ENCODE measurements around the gene SSH2.

SSH2 gene

DNA sequence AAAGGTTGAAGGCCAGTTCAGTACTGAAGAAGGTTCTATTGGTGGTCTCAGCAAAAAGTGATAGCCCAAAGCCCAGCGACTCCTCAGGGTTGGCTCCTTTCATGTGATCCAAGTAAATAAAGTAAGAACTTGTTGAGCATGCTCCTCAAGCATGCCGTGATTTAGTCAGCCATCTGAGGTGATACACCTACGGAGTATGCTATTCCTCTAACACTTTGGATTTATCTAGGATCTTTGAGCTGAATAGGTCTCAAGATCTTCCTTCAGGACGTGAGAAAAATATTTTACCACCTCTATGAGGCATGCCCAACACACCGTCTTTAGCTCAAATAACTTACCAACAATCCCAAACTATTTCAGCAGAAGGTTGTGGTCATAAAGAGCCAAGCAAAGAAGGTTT lies 154.0 kb downstream of the SSH2 start:
- ChIA-PET POLR2A (no interaction called here), CTCF (interaction anchor here (0.6 to 6.5 kb wide), 5 partner anchors 136 to 328 kb away, joined by 3 to 161 read pairs (median 5); no protein-coding TSS in a partner anchor)
- Histone ChIP-seq H3K9me3 (ENCODE audit: control insufficient read depth, insufficient read depth, low read depth, low read length) (no peaks in the 10 kb centered on the region), H3K36me3 (ENCODE audit: control insufficient read depth in 2 of 2, insufficient read depth in 1 of 2, low read length in 2 of 2) (no peaks in the 10 kb centered on the region; a peak in 1 of 3 replicates), H3K27ac (ENCODE audit: extremely low read depth, low read depth, low read length) (no peak overlapping the region), H3K4me3 (ENCODE audit: low read depth, low read length) (no peak overlapping the region), H3K4me1 (ENCODE audit: control insufficient read depth, insufficient read depth, low read length) (peaks cover 3% of the 10 kb centered on the region; the same call in 1 of the 2 replicates)
- TF ChIP-seq ZNF654 (tag by site-specific recombination; IDR thresholded peaks at IDR 0.05; ENCODE audit: low read depth): no peak

DNA sequence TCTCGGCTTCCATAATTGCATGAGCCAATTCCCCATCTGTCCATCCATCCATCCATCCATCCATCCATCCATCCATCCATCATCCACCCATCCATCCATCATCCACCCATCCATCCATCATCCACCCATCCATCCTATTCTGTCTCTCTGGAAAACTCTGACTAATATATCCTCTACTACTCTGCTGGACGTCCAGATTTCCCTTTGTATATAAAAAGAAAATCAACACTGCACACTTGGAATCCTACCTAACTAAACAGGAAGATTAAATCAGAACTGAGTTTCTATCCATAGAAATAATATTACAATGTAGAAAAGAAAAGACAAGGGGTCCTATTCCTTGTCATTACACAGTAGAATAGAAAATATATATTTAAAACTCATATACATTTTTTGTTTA lies 157.0 kb downstream of the SSH2 start:
- no peaks in the 10 kb centered on the region for H3K9me3 ChIP-seq (ENCODE audit: control insufficient read depth, insufficient read depth, low read depth, low read length)
- H3K4me3 ChIP-seq (ENCODE audit: low read depth, low read length): no peak overlapping the region
- CTCF ChIA-PET: interaction anchor here (0.6 to 1.6 kb wide), 5 partner anchors 8 to 555 kb away, joined by 3 to 4 read pairs (median 3); no protein-coding TSS in a partner anchor
- H3K4me1 ChIP-seq (ENCODE audit: control insufficient read depth, insufficient read depth, low read length): peaks cover 3% of the 10 kb centered on the region; the same call in 1 of the 2 replicates
- H3K36me3 ChIP-seq (ENCODE audit: control insufficient read depth in 2 of 2, insufficient read depth in 1 of 2, low read length in 2 of 2): no peaks in the 10 kb centered on the region
- H3K27ac ChIP-seq (ENCODE audit: extremely low read depth, low read depth, low read length): no peak overlapping the region
- POLR2A ChIA-PET: no interaction called here
- TF ChIP-seq ZNF366 (tag by site-specific recombination; conservative IDR thresholded peaks at IDR 0.05): peak; percentile 88
- TF ChIP-seq ZNF76 (tag by site-specific recombination; IDR thresholded peaks at IDR 0.05; ENCODE audit: borderline replicate concordance, low read depth): no peak
- no peak for TF ChIP-seq ZBTB7A (tag by site-specific recombination; IDR thresholded peaks at IDR 0.05; ENCODE audit: low read depth)
- TF ChIP-seq ZNF560 (tag by site-specific recombination; IDR thresholded peaks at IDR 0.05; ENCODE audit: borderline replicate concordance): no peak

DNA sequence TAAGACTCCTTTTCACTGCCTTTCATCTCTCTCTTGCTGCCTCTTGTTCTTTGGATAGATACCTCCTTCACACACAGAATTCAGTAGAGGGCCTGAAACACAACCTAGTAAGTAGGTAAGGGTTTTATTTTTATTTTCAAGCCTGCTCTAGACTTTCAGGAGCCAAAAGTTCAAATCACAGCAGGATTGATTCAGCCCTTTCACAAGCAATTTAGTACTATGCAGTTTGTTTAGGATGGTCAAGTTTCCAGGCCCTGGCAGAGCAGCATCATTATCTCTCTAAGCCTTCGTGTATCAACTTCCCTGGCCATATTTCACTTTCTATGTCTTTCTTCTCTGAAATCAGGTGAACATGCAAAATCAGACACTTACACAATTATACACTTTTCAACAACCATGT lies 158.5 kb downstream of the SSH2 start:
- Histone ChIP-seq H3K4me1 (ENCODE audit: control insufficient read depth, insufficient read depth, low read length) (peaks cover 6% of the 10 kb centered on the region; the same call in 1 of the 2 replicates), H3K4me3 (ENCODE audit: low read depth, low read length) (no peak overlapping the region), H3K36me3 (ENCODE audit: control insufficient read depth in 2 of 2, insufficient read depth in 1 of 2, low read length in 2 of 2) (no peaks in the 10 kb centered on the region), H3K27ac (ENCODE audit: extremely low read depth, low read depth, low read length) (no peak overlapping the region), H3K9me3 (ENCODE audit: control insufficient read depth, insufficient read depth, low read depth, low read length) (no peaks in the 10 kb centered on the region)
- TF ChIP-seq KLF10 (tag by site-specific recombination; IDR thresholded peaks at IDR 0.05) (no peak), ZNF394 (tag by site-specific recombination; IDR thresholded peaks at IDR 0.05; ENCODE audit: borderline replicate concordance) (no peak), ZNF664 (tag by site-specific recombination; IDR thresholded peaks at IDR 0.05) (0 out of 2 replicates have a peak, but pooled peaks have one; percentile 29)
- POLR2A ChIA-PET: no interaction called here
- CTCF ChIA-PET: interaction anchor here (0.5 to 1.6 kb wide), 3 partner anchors 8 to 36 kb away, joined by 3 to 15 read pairs (median 3); no protein-coding TSS in a partner anchor

DNA sequence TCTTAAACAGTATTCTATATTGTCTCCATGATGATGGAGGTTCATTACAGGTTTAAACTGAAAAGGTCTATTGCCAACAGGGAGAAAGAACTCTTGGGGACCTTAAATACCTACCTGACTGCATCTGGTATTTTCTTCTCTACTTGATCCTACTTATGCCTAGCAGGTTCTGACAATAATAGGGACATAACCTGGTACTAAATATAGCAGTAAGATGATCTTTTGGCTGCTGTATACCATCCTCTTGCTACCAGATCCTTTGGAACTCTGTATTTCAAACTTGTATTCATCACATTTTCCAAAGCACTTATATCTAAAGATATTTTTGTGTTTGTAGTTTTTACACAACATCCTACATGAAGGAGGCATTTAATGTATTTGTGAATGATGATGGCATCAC lies 160.8 kb downstream of the SSH2 start:
- ChIA-PET POLR2A (no interaction called here), CTCF (interaction anchor here (0.6 to 1.3 kb wide), 5 partner anchors 10 to 177 kb away, joined by 3 to 9 read pairs (median 3); no protein-coding TSS in a partner anchor)
- Histone ChIP-seq H3K36me3 (ENCODE audit: control insufficient read depth in 2 of 2, insufficient read depth in 1 of 2, low read length in 2 of 2) (no peaks in the 10 kb centered on the region), H3K4me3 (ENCODE audit: low read depth, low read length) (no peak overlapping the region), H3K4me1 (ENCODE audit: control insufficient read depth, insufficient read depth, low read length) (peaks cover 16% of the 10 kb centered on the region), H3K27ac (ENCODE audit: extremely low read depth, low read depth, low read length) (no peak overlapping the region), H3K9me3 (ENCODE audit: control insufficient read depth, insufficient read depth, low read depth, low read length) (no peaks in the 10 kb centered on the region)
- TF ChIP-seq ZFP37 (tag by site-specific recombination; IDR thresholded peaks at IDR 0.05) (no peak), MYNN (tag by site-specific recombination; IDR thresholded peaks at IDR 0.05; ENCODE audit: borderline replicate concordance) (no peak), ZNF324 (tag by site-specific recombination; IDR thresholded peaks at IDR 0.05) (no peak), EGR2 (tag by site-specific recombination; IDR thresholded peaks at IDR 0.05; ENCODE audit: low read depth) (no peak), KLF7 (tag by site-specific recombination; IDR thresholded peaks at IDR 0.05; ENCODE audit: borderline replicate concordance) (no peak), GFI1B (tag by site-specific recombination; IDR thresholded peaks at IDR 0.05) (no peak)
- TF ChIP-seq, protein P1, sequence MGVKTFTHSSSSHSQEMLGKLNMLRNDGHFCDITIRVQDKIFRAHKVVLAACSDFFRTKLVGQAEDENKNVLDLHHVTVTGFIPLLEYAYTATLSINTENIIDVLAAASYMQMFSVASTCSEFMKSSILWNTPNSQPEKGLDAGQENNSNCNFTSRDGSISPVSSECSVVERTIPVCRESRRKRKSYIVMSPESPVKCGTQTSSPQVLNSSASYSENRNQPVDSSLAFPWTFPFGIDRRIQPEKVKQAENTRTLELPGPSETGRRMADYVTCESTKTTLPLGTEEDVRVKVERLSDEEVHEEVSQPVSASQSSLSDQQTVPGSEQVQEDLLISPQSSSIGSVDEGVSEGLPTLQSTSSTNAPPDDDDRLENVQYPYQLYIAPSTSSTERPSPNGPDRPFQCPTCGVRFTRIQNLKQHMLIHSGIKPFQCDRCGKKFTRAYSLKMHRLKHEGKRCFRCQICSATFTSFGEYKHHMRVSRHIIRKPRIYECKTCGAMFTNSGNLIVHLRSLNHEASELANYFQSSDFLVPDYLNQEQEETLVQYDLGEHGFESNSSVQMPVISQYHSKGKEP (tag by site-specific recombination; IDR thresholded peaks at IDR 0.05): no peak
- TF ChIP-seq, protein P2, sequence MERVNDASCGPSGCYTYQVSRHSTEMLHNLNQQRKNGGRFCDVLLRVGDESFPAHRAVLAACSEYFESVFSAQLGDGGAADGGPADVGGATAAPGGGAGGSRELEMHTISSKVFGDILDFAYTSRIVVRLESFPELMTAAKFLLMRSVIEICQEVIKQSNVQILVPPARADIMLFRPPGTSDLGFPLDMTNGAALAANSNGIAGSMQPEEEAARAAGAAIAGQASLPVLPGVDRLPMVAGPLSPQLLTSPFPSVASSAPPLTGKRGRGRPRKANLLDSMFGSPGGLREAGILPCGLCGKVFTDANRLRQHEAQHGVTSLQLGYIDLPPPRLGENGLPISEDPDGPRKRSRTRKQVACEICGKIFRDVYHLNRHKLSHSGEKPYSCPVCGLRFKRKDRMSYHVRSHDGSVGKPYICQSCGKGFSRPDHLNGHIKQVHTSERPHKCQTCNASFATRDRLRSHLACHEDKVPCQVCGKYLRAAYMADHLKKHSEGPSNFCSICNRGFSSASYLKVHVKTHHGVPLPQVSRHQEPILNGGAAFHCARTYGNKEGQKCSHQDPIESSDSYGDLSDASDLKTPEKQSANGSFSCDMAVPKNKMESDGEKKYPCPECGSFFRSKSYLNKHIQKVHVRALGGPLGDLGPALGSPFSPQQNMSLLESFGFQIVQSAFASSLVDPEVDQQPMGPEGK (tag by site-specific recombination; IDR thresholded peaks at IDR 0.05): no peak
- TF ChIP-seq, protein P3, sequence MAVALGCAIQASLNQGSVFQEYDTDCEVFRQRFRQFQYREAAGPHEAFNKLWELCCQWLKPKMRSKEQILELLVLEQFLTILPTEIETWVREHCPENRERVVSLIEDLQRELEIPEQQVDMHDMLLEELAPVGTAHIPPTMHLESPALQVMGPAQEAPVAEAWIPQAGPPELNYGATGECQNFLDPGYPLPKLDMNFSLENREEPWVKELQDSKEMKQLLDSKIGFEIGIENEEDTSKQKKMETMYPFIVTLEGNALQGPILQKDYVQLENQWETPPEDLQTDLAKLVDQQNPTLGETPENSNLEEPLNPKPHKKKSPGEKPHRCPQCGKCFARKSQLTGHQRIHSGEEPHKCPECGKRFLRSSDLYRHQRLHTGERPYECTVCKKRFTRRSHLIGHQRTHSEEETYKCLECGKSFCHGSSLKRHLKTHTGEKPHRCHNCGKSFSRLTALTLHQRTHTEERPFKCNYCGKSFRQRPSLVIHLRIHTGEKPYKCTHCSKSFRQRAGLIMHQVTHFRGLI (tag by site-specific recombination; IDR thresholded peaks at IDR 0.05): no peak
- TF ChIP-seq, protein P4, sequence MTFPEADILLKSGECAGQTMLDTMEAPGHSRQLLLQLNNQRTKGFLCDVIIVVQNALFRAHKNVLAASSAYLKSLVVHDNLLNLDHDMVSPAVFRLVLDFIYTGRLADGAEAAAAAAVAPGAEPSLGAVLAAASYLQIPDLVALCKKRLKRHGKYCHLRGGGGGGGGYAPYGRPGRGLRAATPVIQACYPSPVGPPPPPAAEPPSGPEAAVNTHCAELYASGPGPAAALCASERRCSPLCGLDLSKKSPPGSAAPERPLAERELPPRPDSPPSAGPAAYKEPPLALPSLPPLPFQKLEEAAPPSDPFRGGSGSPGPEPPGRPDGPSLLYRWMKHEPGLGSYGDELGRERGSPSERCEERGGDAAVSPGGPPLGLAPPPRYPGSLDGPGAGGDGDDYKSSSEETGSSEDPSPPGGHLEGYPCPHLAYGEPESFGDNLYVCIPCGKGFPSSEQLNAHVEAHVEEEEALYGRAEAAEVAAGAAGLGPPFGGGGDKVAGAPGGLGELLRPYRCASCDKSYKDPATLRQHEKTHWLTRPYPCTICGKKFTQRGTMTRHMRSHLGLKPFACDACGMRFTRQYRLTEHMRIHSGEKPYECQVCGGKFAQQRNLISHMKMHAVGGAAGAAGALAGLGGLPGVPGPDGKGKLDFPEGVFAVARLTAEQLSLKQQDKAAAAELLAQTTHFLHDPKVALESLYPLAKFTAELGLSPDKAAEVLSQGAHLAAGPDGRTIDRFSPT (tag by site-specific recombination; IDR thresholded peaks at IDR 0.05): no peak

Data from HEK293 (cell line).